T-helper 2 cell treated with Interferon-gamma antibody and Interleukin-4, amounts not matched to agents 100 ng/mL and 5 ng/mL, for 36 hours (primary cell): ENCODE measurements around the gene ZPLD1. TPM values are rescaled to one million over a fixed set of nuclear protein-coding genes. Genes with fewer than 3 reads are reported as not detected.

Experiments
- intact Hi-C: fragments of 100-400 bp; cut with micrococcal nuclease; formaldehyde crosslinking; loops from one replicate; pipeline ENCODE4 v1.15.1; 2023
- total RNA-seq: library from RNA; stranded (reverse); gene quantifications from 2 replicates; pipeline ENCODE4 v1.2.3, GENCODE V29; 2022

The ZPLD1 gene
- total RNA-seq, 1 donor from 2014 or later = not detected

DNA sequence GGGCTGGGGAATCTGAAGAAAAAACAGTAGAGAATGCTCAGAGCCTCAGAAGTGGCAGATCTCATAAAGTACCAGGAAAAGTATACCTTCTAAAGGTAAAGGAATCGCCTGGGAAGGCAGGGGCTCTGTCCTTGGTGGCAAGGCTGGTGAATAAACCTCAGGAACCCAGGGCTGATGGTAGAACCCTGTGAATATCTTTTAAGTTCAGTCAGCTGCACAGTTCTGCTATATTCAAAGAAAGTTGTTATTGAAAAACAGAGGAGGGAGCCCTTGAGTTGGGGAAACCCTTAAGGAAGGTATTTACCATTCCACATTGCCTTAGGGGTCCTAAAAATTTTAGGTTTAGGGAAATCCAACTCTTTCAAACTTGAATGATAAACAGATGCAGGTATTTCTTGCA, 31.2 kb downstream of the ZPLD1 start:
- intact Hi-C loops = no loop called here

DNA sequence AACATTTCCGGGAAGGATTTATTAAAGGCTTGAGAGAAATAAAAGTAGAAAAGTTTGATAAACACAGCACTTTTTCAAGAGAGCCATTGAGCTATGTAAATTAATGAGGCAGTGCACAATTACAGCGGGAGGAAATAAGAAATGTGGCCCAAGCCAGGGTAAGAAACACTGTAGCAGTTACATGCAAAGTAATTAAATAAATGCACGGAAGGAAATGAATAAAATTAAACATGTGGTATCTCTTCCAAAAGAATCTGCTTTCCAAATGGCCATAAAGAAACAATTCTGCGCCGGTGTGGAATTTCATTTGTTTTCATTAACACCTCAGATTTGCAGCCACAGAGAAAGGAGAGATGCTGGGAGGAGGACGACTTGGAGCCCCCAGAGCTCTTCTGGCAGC, 35.3 kb downstream of the ZPLD1 start:
- intact Hi-C loops = no loop called here

DNA sequence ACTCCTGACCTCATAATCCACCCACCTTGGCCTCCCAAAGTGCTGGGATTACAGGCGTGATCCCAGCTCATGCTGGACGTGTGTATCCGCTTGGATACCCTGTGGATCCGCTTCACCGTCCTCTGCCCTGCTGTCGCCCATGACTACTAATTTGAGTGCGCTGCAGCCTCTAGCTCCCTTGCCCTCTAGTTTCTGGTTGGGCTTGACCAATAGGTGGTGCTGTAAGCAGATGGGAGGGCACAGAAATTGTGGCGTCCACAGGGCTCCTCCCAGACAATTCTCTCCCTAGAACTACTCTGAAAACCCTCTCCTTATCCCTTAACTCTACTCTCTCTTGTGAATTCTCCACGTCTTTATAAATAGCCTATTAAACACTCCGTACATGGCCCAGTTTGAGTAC, 36.2 kb downstream of the ZPLD1 start:
- intact Hi-C loops = no loop called here

DNA sequence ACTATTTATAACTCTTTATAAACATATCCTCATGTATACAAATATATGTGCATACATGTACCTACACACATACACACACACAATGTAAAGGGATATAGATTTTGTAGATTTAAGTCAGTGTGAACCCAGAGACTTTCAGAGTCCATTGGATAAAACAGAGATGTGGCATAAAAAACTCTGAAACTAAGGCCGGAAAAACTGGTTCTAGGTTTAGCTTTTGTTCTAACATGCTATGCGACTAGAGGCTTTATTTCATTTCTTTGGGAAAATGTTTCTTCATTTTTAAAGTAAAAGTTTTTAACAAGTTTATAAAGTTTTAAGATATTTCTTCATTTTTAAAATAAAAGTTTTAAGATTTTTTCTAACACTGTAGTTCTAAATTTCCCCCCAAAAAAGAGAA, 36.7 kb downstream of the ZPLD1 start:
- intact Hi-C loops = no loop called here

DNA sequence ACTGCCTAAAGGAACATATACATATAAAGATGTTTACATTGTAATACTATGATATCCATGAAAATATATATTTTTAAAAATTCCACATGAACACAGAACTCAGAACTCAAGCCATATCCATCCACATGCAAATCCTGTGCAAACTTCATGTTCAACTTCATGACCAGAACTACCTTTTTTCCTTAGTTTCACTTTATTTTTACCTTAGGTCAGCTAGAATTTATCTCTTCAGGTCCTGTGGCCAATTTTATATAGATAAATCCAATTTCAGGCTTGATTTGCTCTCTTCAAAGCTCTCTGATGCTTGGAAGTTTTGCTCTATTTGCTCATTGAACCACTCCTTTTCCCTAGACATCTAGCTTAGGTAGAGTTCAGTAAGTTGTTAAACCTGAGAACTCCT, 38.8 kb downstream of the ZPLD1 start:
- intact Hi-C loops = no loop called here

DNA sequence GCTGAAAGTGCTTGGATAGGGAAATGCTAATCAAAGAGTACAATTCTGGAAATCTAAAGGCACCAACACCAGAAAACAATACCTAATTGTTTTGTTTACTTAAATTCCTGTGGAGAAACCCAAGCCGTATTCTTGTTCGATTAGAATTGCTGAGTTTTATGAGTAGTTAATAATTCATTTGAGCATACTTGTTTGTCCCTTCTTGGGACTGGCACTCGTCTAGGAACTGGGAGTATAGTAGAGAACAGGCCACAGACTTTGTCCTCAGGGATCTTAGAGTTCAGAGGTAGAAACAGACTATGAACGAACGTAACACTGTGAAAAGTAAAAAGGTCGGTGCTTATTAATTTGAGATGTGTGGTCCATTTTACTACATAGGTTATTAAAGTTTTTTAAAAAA, 39.4 kb downstream of the ZPLD1 start:
- intact Hi-C loops = no loop called here

DNA sequence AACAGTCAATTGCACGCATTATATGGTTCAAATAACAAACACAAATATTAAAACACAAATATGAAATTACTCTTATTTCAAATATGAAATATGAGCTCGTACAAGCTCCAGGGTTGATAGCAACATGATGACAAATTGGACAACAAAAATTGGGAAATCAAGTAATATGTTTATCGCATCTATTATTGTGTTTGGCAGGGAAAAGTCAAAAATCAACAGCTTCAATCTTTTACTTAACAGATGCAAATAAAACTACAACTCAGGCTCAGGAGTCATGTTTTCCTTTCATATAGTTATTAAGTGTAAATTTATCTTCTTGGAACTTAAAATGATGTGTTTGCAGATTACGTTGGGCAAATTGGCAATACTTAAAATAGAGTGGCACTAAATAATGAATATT, 41.4 kb downstream of the ZPLD1 start:
- intact Hi-C loops = no loop called here

DNA sequence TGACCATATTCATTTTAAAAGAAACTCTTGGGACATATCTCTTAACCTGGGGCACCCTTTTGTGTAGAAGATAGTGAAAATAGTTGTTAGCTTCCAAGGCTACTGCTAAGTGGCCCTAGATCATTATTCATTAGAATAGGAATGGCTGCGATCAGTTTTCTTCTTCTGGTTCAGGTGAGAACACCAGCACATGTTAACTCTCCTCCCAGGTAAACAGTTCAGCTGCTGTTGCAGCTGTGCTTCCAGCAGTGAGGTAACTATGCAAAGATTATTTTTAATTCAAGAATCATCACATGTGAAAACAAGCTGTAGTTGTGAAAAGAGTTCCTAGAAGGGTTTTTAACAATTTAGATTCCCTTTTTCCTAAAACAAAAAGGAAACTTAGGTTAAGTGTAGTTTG, 43.3 kb downstream of the ZPLD1 start:
- intact Hi-C loops = no loop called here

DNA sequence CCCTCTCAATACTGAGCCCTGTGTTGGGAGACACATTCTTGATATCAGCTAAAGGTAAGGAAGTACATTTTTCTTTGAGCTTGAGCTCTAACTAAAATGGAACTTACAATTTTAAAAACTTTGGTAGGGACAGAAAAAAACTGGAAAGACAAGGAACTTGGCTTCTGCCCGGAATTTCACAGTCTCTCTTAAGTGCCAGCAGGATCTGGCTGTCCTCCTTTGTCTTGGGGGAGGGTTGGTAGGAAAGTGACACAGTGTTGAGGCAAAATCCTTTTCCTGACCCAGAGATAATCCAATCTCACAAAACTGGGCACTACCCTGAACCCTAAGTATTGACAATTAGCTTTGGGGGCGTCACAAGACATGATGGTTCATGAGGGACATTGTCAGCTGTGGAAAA, 45.3 kb downstream of the ZPLD1 start:
- intact Hi-C loops = no loop called here

DNA sequence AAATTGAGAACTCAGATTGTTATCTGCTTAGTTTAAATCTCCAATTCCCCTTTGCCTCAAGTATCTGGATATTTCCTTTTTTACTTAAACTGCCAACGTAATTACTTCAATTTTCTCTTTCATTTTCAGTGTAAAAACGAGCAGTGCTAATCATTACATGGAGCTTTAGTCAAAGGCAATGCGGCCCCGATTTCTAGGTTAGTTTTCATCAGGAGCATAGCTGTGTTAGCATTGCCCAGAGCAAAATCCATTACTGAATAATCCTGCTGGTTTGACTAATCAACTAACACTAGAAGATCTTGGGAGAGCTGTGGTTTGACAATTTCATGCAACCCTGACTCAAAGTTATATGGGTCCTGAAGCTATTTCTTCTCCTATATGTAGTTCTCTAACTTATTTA, 46.2 kb downstream of the ZPLD1 start:
- intact Hi-C loops = no loop called here

DNA sequence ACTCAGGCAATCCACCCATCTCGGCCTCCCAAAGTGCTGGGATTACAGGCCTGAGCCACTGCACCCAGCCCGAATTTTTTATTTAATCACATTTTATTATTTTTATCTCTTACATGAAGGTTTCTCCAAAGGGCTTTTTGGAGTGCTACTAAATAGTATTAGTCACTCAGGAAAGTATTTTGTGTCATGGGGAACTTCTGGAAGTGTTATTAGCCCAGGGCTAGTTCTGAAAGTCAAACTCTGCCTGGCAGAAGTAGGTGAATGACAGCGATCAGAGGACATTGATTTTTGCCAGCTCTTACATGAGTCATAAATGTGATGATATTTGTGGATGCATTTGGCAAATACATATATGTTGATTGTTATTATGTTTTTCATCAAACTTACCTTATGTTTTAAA, 48.7 kb downstream of the ZPLD1 start:
- intact Hi-C loops = no loop called here

DNA sequence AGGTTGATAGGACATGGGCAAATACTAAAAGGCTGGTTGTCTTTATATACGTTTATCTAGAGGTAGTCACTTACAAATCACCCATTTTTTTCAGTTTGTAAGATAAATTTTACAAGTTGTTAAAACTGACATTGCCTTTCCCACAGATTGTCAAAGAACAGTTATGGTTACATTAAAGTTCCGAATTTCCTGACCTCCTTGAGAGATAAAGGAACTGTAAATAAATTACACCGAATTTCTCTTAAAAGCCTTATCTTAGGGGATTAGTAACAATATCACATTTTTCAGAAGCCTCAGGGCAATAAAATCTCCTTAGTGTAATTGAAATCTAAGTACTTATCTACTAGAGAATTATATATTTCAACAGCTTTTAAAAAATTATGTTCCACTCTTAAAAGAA, 49.5 kb downstream of the ZPLD1 start:
- intact Hi-C loops = no loop called here

DNA sequence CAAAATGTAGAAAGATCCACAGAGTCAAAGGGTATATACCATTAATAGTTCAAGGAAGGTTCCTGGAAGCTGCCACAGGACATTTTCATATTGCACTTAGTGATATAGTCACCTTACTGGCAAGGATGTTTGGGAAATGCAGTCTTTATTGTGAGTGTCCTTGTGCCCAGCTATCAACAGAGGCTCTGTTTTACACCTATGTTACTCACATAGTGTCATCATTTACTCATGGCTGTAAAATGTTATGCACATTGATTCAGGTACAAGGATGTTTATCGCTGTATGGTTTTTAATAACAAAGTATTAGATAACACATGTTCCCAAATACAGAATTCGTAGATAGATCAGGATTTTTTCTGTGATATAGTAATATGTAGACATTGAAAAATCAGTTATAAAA, 50.9 kb downstream of the ZPLD1 start:
- intact Hi-C loops = no loop called here

DNA sequence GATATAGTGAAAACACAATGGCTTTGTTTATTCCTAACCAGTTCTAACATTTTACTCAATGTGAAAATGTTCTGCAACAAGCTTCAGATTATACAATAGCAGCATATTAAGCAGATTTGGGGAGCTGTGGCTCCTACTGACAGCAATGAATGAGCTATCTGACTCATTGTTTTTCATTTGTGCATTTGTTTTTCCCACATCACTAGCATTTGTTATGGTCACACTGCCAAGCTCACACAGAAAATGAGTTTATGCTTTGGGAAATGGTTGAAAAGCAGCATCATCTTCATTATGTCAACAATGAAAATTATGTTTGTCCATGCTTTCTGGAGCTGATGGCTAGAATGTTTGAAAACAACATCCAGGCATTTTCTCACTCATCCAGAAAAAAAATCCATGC, 53.5 kb downstream of the ZPLD1 start:
- intact Hi-C loops = no loop called here

DNA sequence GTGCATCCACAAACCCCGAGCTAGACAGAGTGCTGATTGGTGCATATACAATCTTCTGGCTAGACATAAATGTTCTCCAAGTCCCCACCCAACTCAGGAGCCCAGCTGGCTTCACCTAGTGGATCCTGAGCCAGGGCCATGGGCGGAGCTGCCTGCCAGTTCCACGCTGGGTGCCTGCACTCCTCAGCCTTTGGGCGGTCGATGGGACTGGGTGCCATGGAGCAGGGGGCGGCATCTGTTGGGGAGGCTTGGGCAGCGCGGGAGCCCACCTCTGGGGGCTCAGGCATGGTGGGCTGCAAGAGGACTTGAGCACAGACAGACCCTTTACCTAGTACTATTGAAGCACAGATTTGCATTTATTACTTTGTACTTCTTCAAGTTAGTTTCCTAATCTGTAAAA, 57.5 kb downstream of the ZPLD1 start:
- intact Hi-C loops = no loop called here

DNA sequence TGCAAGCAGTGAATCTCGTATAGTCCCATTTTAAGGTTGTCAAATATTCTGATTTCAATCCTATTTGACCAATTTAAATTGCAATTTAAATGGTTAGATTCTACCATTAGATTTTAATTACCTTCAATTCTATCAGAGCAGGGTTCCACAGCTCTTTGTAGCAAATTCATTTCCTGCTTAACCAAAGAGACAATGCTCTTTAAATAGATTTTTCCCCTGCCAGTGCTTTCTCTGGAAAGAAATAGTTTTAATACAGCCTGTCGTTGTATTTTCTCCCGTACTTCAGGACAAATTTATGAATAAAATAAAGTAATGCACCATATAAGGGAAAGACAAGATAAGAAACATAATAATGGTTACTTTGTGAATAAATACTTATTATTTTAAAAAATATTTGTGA, 62.8 kb downstream of the ZPLD1 start:
- intact Hi-C loops = no loop called here

DNA sequence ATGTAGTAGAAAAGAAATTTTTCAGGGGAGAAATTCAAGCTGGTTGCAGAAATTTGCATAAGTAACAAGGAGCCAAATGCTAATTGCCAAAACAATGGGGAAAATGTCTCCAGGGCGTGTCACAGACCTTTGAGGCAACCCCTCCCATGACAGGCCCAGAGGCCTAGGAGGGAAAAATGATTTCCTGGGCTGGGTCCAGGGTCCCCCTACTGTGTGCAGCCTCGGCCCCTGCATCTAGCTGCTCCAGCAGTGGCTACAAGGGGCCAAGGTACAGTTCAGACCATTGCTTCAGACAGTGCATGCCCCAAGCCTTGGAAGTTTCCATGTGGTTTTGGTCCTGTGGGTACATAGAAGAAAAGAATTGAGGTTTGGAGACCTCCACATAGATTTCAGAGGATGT, 70.7 kb downstream of the ZPLD1 start:
- intact Hi-C loops = no loop called here

DNA sequence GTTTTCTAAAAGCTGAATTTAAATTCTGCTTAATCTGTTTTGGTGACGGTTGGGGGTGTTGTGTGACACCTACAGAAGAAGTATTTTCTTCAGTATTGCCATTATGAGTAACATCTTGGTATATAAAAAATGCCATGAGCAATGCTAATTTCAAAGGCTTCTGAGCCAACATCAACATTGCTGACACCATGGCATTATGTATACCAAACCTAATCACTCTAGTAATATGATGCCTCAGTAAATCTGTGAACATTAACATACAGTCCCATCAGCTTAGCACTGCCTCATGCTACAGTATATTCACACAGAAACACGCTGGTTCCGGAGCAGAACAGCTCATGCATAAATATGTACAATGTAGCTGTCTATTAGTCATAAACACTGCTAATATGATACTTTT, 75.8 kb downstream of the ZPLD1 start:
- intact Hi-C loops = no loop called here

DNA sequence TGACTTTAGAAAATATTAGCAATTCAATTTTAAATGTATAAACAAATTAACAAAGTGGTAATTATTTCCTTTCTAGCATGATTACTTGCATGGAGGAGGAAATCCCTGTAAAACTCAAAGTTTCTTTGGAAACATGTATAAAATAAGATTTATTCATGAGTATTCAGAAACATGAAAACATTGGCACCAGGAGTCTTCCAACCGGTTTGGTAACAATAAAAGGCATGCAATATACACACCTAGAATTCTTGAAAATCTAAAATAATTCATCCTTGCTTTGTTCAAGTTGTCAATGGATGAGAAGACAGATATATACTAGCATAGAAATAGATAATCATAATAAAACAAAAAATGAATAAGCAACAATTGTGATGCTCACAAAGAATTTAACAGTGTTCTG, 76.4 kb downstream of the ZPLD1 start:
- intact Hi-C loops = no loop called here

DNA sequence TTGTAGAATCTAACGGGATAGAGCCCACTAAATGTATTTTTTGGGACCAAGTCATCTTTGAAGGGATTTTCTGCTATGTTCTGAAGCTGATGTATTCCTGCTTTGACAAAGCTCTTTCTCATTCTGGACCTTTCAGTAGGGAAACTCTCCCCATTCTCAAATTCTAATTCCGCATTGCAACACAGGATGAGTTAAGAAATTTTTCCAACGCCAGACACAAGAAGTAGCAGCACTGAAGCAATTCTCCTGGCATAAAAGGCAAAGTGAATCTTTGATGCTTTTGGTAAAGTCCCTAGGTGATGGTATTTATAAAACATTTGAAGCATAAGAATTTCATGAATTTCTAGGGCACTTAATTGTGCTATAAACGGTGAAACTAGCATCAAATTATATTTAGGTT, 76.8 kb downstream of the ZPLD1 start:
- intact Hi-C loops = no loop called here

DNA sequence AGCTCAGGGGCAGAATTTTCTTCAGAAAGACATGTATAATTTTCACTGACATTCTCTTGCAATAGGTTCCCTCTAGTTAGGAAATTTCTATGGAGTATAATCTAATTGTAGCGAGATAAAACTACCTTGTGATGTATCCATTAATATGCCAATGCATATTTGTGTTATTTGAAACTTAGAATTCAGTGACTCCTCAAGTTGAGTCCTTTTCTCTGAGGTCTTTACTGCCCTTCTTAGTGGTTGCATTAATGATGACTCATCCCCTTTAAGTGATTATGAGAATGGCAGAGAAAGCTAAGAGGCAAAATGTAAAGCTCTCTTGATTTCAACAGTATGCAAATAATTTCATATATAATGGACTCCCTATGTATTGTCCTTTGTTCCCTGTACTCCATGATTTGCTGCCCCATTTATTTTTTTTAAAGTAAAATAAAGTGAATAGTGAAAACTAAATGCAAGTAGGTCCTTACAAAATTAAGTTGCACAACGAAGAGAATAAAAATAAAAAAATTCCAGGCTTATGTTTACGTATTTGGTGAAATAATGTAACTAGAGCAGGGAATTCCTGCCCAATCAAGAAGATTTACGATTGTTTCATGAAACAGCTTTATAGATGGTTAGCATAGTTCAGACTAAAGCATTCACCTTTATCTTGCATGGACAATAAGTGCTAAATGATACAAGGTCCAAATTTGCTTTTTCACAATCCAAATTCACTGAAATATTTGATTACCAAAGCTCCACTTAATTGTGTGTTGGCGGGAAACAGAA, 78.1 kb downstream of the ZPLD1 start:
- intact Hi-C loops = no loop called here

DNA sequence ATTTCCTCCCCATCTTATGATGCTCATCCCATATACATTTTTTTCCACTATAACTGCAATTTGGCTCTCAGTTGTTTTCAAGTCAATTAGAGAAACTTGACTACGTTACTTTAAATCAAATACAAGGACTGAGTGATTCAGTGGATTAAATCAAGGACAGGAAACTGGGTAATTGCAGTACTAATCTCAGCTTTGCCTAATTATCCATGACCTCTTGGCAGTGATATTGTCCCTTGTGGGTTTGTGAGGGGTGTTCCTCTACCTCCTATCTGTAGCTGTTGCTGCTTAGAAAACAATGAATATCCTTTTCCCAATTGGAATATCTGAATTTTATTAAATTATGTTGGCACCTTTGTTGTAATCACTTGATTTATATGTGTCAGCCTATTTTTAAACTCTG, 79.4 kb downstream of the ZPLD1 start:
- intact Hi-C loops = no loop called here

DNA sequence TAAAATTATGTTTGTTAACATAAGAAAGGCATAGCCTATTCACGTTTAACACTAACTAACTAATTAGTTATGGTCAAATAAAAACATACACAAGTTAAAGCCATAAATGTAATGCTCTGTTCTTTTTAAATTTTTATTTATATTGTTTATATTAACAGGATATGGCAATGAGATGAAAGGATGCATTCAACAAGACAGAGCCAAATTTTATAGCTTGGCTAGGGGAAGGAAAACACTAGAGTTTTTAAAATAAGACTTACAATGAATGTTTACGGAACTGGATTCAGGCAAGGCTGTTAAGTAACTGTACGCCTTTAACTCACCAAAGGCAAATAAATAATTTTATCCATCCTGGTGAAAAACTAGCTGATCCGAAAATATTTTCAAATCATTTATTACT, 86.4 kb downstream of the ZPLD1 start:
- intact Hi-C loops = no loop called here

DNA sequence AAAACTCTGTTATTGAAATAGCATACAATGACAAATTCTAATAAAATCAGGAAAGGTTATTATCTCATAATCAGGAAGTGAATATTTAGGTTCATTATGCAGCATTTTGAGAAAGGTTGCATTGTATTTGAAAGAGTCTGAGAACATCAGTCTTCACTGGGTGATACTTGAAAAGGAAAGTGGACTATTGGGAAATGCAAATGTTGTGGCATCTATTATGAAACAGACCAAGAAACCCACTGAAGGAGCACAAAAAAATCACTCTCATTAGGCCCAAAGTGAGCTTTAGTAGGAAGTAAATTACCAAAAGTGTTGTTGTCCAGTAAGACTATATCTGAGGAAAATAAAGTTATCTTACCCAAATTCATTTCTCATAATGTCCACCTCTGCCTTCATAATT, 90.8 kb downstream of the ZPLD1 start:
- intact Hi-C loops = no loop called here
